K562 treated with DMSO at 1 percent for 48 hours (cell line): ENCODE measurements around the gene FOXD4. TPM values are rescaled to one million over a fixed set of nuclear protein-coding genes. Genes with fewer than 3 reads are reported as not detected.

ENCODE experiments used
- total RNA-seq: library from RNA; unstranded; fragments of 300-600 nt; gene quantifications from 2 replicates; pipeline ENCODE4 v1.2.3, GENCODE V29; 2022; ENCODE audit warnings: low replicate concordance; ENCODE audit errors: extremely low read depth

FOXD4 gene
- not detected in 2 replicates for total RNA-seq

DNA sequence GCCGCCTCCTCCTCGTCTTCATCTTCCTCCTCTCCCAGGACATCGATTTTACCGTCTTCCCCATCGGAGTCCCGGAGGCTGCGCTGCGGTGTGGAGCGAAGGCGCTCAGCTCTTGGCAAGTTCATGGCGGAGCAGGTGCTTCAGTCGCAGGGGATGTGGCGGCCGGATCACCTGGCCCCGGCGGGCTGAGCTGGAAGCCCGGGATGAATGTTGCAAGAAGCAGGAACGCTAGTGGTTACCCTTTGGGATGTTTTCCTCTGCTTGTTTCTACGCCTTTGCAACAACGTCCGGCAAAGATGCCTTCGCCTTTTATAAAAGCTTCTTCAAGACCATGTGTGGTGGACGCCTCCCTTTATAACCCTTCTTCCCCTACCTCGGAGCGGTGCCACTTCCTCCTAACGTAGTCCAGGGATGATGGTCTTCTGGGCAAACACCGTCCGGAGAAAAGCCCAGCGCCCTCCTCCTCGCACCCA is at the start of gene FOXD4:
Gene FOXD4 (minus strand): TSS at position 423 of the 473 bp plus-strand sequence. CDS start 298 bp downstream, at position 125.

Other genes starting within 250 kb of the FOXD4 start
- not detected in 2 replicates for gene WASHC1, start 89.0 kb downstream of the FOXD4 start, total RNA-seq
- gene ZNG1A, start 60.6 kb upstream of the FOXD4 start, total RNA-seq, result not detected in 2 replicates
- gene DOCK8, start 96.4 kb upstream of the FOXD4 start, total RNA-seq, result not detected in 2 replicates